Stimulated activated CD4-positive, alpha-beta T cell treated with anti-CD3 and anti-CD28 coated beads, Interleukin-12 subunit alpha, Interleukin-12 subunit beta, amount 100 ng/mL, for 48 hours (primary cell): ENCODE measurements around the gene ZNF212.
"Not testable (repeated sequence)": the region's sequence is repeated elsewhere in the genome, so short reads cannot be mapped to it uniquely, and the experiment has no call there.

Experiments used
- DNase-seq, 3 donors: peaks; one replicate each; pipeline ENCODE4 v3.0.0-alpha.2; 2020; ENCODE audit warnings: low read depth in 2 of 3, low spot score in 1 of 3

Gene ZNF212

DNA sequence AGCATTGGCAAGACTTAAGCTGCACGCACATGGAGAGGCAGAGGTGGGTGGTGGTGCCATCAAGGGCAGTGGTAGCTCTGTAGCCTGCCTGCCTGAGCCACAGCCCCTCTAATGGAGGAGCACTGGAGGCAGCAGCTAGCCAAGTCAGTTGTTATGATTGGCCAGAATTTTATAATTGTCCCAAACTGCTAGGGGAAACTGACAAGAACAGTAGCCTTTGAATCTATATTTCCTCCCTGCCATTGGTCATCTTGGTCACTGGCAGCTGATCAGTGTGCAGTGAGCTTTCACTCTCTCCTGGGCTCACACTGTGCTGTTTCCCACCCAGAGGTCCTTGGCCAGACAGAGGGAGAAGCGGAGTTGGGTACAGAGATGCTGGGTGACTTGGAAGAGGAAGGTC lies 12.9 kb downstream of the ZNF212 start:
- no peak for DNase-seq

DNA sequence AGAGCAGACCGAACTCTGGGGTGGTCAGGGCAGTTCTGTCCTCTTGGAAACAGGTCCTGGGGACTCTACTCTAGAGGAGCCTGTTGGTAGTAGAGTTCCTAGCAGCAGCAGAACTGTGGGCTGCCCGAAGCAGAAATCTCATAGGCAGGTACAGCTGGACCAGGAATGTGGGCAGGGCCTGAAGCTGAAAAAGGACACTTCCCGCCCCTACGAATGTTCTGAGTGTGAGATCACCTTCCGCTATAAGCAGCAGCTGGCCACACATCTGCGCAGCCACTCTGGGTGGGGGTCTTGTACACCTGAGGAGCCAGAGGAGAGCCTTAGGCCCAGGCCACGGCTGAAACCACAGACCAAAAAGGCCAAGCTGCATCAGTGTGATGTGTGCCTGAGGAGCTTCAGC lies 14.2 kb downstream of the ZNF212 start:
- DNase-seq = no peak

DNA sequence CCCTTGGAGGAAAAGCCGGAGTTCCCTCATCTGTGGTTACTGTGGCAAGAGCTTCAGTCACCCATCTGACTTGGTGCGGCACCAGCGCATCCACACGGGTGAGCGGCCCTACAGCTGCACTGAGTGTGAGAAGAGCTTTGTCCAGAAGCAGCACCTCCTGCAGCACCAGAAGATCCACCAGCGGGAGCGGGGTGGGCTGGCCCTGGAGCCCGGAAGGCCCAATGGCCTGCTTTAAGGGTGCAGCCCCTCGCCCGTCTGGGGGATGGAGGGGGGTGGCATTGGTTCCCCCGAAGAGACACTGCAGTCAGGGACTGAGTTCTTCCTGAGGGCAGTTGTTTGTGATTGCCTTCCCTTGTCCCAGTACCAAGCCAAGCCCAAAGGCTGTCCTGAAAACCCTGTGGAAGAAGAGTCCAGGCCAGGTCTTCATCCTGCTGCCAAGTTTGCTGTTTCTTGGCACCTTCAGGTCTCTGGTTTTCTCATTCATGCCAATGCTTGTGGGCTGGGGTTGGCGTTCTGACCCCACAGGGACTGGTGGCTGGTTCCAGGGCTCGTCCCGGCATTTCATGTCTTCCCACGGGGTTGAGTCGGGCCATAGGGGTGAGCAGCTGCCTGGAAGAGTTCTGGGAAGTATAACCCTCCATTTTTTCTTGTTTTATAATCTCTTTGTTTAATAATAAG lies 14.9 kb downstream of the ZNF212 start:
- no peak for DNase-seq

DNA sequence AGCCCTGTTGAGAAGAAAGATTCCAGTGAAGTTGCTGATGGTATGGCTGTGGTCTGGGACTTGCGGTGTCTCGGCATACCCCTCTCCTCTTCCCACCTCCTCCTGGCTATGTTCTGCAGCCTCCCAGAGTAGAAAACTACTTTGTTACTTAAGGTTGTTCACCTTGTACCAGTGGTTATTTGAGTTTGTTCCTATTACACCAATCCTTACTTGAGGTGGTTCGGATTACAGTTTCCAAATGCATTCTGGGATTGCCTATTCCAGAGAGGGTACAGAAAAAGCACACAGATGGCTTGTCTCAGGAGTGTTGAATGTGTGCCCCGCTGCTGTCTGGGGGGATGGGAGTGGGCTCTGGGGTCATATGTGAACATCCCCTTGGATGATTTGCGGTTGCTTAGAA lies 15.7 kb downstream of the ZNF212 start:
- DNase-seq = no peak

DNA sequence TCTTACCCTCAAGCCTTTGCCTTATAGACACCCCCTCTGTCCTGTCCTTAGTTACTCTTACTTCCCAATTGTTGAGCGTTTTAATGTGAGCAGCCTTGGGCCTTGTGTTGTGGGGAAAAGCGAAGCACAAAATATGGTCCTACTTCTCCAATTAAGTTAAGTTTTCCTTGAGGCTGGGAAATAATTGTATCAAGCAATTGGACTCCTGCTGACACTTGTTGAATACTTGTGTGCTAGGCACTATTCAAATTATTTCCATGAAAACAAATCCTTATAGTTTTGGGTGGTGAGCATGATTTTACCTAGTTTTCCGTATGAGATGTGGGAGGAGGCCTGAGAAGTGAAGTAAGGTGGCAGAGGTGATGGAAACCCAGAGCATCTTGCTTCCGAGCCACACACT lies 17.1 kb downstream of the ZNF212 start:
- DNase-seq = no peak

DNA sequence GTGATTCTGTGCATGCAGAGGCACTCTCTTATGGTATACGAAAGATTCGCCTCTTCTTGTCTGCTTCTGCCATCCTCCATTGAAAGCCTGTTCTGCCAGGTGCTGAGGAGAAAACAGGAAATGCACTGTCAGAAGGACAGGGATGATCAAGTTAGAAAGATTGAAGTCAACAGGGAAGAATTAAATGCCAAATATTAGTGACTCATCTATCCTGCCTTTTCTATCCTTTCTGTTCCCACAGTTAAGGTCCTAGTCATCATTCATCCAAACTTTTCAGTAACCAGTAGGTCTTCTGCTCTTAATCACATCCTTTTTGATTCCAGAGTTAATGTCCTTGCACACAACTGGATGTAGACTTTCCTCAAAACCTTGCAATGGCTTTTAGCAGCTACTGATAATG lies 17.7 kb downstream of the ZNF212 start:
- DNase-seq = no peak

DNA sequence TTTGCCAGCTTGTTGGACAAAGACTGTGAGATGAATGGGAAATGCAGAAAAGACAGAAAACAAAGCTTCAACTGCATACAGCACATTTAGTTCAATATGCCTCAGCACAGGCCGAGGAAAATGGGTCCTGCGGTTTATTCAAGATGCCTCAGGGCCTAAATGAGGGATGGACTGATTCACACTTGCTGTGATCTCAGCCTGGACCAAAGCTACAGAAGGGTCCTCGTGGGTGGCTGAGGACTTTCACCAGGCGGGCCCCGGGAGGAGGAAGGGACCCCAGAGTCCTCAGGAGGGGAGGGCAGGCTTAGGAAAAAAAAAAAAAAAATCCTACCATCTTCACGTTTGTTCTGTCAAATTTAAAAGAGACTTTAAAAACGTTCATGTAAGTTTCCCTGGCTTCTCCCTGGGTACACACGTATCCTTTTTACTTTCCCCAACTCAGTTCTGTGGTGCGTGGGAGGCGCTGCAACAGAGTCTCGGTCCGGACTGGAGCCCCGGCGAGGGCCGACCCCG lies 21.9 kb downstream of the ZNF212 start:
- no peak for DNase-seq

DNA sequence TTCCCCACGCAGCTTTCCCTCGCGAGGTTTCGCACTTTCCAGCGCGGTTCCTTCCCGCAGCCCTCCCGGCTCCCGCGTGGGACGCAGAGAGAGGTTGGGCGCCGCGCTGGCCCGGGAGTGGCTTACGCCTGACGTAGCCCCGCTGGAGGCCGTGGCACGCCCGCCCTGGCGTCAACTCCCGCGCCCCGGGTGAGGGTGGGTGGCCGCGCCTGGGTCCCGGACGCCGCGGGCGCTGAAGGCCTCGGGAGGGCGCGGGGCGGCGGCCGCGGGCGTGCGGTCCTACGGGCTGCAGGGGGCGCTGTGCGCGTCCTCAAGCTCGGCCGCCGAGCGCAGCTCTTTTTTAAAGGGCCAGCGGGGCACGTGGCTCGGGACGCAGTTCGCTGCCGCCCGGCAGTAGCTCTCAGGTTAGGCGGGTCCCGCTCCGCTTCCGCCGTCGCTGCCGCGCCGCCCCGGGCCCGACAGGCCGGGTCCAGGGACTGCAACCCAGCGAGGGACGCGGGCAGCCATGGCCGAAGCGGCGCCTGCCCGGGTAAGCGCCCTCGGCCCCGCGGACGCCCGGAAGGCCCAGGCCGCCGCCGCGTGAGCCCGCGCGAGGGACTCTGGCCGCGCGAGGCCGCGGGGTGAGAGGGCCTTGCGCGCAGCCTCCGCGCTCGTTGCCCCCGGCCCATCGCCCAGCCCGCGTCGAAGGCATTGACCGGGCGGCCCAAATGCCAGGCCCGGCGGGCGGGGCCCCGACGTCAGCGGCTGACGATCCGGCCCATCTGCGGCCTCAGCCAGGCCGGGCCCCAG lies 22.6 kb downstream of the ZNF212 start, which contains the start of gene ZNF783:
TSS of gene ZNF783 (plus strand) at position 368 of the 789 bp plus-strand sequence. CDS start at position 506, 138 bp downstream.
- peak; percentile 73 to 82 (median 75) for DNase-seq

DNA sequence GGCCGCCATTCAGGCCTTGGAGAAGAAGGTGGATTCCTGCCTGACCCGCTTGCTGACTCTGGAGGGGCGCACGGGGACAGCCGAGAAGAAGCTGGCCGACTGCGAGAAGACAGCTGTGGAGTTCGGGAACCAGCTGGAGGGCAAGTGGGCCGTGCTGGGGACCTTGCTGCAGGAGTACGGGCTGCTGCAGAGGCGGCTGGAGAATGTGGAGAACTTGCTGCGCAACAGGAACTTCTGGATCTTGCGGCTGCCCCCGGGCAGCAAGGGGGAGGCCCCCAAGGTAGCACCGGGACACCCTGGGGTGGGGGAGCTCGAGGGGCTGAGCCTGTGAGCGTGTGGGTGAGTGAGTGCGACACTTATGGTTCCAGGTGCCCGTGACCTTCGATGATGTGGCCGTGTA lies 27.0 kb downstream of the ZNF212 start:
- no peak for DNase-seq

DNA sequence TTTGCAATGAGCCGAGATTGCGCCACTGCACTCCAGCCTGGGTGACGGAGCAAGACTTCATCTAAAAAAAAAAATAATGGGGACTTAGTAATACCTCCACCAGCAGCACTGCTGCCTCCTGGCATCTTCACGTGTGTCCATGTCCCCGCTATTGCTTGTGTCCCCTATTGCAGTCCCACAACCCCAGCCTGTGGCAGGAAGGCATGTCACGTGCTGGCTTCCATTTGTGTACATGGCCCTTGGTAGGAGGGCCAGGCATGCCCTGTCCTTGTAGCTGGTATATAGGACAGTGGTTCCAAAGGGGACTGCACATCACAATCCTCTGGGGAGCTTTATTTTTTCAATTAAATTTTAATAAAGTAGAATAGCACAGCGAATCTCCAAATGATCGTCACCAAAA lies 28.3 kb downstream of the ZNF212 start:
- no peak for DNase-seq

DNA sequence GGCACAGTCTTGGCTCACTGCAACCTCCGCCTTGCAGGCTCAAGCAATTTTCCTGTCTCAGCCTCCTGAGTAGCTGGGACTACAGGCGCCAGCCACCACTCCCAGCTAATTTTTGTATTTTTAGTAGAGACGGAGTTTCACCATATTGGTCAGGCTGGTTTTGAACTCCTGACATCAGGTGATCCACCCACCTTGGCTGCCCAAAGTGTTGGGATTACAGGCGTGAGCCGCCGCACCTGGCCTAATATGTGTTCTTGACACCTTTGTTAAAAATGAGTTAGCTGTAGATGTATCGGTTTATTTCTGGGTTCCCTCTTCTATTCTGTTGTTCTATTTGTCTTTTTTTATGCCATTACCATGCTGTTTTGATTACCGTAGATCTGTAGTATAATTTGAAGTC lies 35.0 kb downstream of the ZNF212 start:
- not testable (repeated sequence) for DNase-seq

DNA sequence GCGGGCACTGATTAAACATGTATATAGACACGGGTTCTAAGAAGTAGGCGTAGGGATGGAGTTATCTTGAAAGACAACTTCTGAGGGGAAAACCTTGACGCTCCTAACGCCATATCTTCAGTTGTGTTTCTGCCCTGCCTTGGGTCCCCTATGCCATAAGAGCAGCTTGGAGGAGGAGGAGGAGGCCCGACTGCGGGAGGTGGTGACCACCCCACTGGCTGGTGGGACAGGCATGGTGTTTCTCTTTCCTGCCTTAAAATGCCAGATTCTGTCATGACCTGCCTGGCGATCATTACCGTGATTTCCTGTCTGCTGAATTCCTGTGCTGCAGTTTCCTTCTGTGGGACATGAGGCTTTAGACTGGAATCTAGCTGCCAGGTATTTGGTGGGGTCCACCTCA lies 38.4 kb downstream of the ZNF212 start:
- no peak for DNase-seq

DNA sequence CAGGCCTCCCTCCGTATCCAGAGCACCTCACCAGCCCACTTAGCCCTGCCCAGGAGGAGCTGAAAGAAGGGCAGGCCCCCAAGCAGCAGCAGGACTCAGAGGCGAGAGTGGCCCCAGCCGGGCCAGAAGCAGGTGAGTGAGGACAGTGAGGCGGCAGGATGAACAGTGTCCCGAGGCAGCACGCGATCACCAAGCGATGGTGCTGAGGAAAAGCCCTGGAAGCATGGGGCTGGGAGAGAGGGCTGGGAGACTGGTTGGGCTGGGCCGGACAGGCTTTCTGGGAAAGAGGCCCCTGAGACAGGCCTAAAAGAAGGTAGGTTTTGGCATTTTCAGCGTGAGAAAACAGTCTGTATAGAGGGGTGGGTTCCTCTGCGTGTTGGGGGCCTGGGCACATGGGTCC lies 38.9 kb downstream of the ZNF212 start:
- no peak for DNase-seq

DNA sequence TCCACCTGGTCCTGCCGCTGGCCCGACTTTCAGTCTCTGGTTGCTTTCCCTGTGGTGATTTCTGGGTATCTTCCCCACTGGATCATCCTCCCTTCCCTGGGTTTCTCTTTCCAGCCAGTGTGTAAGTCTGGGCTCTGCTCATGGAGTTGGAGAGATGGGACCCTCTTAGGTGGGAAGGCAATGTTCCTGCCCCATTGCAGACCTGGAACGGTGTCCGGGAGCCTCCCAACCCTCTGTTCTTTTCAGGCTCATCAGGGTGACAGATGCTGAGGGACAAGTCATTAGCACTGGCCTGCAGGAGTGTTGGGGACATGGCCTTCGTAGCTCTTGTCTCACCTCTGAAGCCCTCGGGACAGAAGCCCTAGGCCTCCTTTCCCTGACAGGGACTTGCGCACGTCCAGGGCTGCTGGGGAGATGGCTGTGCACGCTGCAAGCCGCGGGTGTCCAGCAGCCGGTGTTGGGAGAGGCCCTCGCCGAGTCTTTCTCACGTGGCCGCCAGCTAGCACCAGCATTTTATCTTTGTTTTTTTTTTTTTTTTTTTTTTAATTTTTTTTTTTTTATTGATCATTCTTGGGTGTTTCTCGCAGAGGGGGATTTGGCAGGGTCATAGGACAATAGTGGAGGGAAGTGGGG lies 39.8 kb downstream of the ZNF212 start:
- DNase-seq = no peak

DNA sequence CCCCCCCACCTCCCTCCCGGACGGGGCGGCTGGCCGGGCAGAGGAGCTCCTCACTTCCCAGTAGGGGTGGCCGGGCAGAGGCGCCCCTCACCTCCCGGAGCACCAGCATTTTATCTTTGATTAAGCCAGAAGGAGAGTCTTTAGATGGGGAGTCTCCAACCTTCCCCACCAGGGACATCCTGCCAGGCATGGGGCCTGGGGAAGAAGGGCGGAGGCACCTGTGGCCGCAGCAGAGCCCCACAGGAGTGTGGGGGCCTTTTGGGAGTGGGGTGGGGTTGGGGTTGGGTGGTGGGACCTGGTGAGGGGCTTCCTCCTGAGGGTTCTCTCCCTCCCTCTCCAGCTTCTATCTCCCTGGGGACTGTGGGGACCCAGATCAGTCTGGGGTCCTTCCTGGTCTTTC lies 40.7 kb downstream of the ZNF212 start:
- DNase-seq = no peak

DNA sequence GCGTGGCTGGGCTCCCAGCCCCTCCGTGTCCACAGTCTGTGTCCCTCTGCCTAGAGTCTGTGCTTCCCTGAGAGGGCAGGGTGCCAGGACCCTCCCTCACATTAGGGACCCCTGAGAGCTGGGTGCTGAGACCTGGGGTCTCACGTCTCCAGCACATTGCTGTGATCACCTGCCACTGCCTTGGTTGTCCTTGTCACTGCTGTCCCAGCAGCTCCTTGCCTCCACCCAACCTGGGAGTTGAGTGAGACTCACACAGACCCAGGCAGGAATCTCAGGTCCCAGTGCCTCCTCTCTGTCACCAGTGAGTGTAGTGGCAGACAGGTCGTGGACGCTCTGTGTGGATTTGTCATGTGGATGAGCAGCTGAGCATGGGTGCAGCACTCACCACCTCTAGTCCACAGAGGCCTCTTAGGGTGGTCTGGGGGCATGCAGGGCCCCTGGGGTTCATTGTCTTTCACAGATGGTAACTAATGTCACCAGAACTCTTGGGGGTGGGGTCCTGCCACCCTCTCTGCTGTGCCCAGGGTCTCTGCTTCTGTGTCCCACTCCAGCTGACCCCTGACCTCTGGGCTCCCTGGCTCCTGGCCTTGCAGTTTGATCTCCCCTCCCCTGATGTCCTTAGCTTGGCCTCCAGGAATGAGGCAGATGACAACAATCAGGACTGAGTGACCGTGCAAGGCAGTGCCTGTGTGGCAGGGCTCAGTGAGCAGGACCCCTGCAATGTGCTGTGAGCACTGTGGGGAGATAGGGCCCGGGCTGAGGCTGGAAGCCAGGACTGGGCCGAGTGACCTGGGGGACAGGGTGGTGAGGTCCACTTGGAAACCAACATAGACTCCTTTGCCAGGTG lies 41.4 kb downstream of the ZNF212 start:
- DNase-seq = no peak

DNA sequence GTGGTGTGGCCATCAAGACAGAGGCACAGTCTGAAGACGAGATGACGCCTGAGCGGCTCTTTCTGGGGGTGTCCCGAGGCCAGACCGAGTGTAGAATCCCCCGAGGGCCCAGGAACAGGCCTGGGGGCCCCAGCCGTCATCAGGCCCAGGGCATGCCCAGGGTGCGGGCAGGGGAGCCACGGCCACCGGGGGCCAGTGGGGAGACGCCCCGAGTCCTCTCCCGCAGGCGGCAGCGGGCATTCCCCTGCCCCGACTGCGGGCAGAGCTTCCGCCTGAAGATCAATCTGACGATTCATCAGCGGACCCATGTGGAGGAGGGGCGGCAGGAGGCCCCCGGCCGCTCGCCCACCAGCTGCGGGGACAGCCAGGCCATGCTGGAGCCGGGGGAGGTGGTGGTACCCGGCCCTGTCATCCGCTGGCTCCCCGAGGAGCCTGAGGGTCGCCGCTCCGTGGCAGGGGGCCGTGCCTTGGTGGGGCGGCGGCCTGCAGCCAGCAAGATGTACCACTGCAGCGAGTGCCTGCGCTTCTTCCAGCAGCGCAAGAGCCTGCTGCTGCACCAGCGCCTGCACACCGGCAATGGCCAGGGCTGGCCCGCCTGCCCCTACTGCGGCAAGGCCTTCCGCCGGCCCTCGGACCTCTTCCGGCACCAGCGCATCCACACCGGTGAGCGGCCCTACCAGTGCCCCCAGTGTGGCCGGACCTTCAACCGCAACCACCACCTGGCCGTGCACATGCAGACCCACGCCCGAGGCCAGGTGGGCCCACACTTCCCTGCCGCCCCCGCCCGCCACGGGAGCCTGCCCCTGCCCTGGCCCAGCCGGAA lies 42.3 kb downstream of the ZNF212 start:
- DNase-seq = no peak

DNA sequence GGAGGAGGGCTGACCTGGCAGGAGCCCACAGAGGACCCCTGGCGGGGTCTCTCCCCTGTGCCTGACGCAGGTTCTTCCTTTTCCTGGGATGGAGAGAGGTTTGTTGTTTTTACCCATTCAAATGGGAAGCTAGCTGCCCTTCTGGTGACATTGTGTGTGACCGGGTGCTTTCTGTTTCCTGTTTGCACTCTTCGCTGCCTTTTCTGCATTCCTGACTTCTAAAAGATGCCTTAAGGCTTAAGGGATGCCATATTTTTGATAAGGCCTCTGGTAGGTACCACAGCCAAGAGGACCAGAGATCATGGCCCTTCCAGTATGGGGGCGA lies 42.8 kb downstream of the ZNF212 start:
- no peak for DNase-seq

DNA sequence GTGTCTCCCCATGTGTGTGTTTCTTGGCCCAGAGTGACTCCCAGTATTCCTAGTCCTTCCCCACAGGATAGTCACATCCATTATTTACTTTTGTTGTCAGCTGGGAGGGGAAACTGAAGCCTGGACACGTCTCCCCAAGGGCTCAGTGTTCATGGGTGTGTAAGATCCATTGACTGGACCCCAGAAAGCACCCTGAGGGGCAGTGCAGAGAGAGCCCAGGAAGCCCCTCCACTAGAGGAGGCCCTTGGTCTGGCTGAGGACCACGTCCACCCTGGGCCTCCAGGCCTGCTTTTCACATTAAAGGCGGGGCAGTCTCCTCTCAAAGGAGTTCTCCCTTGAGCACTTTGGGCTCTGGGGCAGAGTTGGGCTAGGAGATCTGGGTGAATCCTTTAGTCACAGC lies 43.9 kb downstream of the ZNF212 start:
- no peak for DNase-seq

DNA sequence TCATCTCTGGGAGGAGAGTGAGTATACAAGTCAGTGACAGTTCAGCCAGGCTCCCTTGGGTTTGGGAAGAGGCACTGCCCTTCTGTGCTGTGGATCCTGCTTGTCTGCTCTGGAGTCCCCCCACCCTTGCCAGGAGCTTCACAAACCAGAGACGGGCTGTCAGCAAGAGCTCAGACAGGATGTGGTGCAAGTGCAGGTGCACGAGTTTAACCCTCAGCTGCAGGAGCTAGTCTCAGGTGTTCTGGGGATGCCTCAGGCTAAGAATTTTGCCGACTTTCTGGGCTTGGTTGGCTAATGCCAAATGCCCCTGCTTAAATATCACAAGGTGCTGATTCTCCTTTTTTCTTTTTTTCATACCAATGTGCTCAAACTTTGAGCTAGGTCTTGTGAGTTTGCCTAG lies 44.9 kb downstream of the ZNF212 start:
- no peak for DNase-seq
